Ureter (tissue), 1 donor: ENCODE measurements around the gene PTGER4. TPM values are rescaled to one million over a fixed set of nuclear protein-coding genes. Genes with fewer than 3 reads are reported as not detected.

ENCODE experiments used
- DNase-seq: peaks from one replicate; pipeline ENCODE4 v3.0.0-alpha.2; 2020; ENCODE audit warnings: low spot score
- total RNA-seq: library from RNA; stranded (reverse); gene quantifications from one replicate; pipeline ENCODE4 v1.2.4, GENCODE V29; 2023
- donor health status: DM: yes; HTN: yes; CAD: no.

The PTGER4 gene
- total RNA-seq, 1 donor from 2014 or later: 10.3 TPM

DNA sequence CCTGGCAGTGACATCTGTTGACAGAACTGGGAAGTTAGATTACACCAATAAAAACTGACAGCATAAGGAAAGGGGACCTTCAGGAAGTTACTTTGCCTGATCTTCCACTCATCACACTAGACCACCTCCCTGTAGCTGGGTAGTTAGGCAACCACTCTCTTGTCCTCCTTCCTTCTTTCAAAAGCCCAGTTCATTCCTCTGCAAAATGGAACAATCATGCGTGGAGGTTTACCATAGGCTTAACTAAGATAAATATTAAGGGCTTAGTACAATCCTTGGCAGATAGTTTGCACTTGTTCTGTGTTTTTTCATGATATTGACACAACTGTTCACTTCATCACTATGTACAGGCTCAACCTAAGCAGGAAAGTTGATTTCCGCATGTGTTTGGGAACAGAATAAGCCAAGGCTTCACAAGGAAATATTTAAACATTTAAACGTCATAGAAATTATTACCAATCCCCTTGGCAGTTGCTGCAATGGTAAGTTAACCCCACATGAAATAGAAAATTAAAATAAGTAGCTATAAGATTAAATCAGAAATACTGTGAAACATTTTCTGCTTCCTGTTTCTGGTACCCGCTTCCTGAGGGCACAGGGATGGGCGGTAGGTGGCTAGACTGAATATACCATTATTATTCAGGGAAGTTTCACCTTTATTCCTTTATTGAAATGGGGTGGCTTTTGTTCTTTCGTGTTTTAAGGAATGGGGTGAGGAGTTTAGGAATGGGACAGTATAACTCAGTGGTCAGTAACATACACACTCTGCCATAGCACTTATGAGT is 9.9 kb upstream of the PTGER4 start:
- no peak for DNase-seq

DNA sequence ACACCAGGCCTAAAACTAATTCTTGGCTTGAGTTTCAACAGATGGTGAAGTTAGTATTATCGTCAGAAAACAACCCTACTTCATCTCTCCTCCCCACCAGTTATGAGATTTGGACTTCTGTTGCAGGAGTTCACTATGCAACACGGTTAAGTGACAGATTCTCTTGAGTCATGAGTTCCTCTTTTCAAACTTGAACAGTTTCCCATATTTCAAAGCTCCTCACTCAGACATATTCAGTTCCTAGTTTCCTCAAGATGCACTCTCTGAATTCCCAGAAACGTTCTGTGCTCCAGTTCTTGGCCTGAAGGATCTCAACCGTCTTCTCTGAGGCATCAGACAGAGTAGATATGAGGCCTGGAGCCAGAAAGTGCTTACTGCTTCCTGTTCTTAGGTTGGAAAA is 7.3 kb upstream of the PTGER4 start:
- no peak for DNase-seq

DNA sequence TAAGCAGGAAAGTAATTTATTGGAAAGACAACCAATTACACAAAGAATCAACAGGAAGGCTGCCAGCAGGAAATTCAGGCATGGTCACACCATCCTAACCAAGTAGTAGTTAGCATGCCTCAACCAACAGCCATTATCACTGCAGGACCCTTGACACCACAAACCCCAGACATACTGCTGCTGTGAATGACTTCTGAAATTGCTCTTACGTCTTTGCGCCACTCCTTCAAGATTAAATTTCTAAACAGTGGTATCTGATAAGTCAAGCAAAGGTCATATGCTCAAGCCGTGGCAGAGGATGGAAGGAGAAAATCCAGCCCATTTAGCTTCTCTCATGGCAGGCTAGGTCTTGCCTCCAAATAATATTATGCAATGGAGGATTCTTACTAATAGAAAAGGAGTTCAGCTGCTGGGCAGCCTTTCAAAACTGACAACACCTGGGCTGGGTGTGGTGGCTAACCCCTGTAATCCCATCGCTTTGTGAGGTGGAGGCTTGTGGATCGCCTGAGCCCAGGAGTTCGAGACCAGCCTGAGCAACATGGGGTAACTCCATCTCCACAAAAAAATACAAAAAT is 5.0 kb upstream of the PTGER4 start:
- no peak for DNase-seq

DNA sequence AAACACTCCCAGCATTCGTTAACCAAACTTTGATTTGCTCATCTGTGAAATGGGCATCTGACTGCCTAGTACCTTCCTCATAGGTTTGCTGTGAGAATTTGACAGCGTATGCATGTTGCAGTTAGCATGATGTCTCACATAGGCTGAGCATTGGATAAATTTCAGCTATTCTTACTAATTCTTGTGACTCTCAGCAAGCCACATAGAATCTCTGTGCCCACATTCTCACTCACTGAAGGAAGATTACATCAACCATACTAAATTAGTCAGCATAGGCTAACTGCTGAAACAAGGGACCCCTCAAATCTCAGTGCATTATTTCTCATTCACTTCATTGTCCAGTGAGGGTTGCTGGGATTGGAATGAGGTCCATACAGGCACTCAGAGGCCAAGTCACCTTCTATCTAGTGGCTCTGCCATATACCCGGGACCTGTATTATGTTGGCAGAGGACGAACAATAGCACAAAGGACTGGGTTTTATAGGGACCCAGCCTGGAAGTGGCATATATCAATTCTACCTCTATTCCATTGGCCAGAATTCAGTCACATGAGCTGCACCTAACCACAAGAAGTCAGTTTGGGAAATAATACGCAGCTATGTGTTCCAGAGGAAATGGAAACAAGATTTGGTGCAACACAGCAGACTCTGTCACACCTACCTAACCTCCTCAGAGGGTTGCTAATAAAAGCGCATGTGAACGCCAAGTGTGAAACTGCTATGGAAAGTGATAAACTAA is 4.2 kb upstream of the PTGER4 start:
- DNase-seq: no peak

DNA sequence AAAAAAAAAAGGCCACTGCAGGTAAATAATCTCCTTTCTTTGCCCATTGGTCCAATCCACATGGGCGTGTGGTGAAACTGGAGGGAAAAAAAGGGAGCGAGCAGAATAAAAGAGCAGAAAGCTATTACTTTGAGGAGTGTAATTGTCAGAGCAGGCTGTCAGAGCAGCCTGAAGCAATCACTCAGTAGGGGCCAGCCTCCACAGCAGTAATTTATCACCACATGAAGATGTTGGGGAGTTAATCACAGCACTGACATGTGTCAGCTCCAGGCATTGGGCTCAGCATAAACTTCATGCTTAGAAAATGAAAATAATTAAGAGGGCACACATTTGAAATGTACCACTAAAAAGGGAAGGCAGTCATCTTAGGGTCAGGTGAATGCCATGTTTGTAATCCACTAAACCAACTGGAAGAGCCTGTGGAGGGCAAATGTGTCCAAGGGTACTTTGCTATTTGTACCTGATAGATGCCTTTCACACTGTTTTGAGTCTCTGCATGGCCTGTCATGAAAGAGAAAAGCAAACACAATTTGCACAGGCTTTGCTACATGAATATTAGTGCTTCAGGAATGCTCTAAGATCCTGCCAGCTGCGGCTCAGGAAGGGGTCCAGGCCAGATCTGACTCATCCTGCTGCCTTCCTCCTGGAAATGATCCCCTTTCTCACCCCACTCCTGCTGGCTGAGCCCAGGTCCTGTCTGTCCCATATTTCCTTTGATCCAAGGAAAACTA is 2.9 kb upstream of the PTGER4 start:
- DNase-seq: no peak

DNA sequence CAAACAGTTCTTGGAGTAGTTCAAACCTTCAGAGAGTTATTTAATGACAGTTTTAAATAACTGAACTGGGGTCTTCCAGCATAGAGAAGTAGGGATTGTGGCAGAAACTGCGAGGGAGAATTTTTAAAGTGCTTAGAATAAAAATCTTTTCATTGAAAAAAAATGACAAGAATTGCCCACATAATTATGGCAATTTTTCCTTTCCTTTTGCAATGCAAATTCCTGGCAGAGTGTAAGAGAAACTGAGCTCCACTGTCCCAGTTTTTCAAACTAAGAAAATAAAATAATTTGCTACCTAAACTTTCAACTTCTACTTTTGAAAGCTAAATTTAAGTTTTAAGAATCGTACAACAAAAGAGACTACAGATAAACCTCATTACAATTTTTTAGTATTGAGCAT is 2.3 kb upstream of the PTGER4 start:
- DNase-seq: no peak

DNA sequence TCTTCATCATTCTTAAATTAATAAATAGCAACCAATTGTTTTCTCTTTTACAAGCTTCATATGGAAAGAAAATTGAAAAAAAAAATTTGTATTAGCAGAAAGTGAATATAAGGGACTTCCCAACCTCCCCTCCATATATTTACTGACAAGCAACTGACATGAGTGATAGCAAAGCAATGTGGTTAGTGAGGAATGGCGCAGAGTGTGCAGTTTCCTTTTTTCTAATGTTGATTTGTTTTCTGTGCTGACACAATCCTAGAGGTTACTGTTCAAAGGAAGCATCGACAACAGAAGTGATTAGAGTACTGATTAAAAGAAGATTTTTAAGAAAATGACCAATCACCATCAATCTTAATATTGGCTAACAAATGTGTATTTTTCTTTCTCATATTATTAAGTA is 1.7 kb upstream of the PTGER4 start:
- DNase-seq: no peak

DNA sequence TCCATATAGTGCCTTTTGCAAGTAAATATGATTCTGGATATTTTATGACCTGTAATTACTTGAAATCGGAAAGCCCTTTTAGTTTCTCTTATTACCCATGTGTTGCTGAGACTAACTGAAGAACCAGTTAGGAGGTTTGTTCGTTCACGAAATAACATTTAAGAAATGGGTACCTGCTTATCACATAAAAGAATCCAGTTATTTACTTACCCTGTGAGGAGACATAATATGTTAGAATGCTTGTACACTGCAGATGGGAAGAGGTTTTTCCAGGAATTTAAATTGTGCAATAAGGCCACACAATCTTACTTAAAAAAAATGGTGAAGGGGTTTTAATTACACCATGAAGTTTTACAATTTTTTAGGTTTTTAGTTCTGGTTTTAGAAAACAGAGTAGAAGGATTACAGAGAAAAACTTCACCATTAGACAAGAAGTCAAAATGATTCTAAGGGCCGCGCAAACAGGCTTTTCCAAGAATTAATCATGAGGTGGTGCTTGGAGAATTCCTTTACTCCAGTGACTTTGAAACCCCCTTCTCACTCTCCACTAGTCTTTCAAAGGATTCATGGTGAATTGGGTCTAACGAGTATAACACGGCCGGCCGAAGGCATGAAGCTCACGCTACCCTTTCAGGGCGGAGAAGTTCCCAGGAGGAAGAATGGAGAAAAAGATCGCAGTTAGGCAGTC is 1.1 kb upstream of the PTGER4 start:
- no peak for DNase-seq

DNA sequence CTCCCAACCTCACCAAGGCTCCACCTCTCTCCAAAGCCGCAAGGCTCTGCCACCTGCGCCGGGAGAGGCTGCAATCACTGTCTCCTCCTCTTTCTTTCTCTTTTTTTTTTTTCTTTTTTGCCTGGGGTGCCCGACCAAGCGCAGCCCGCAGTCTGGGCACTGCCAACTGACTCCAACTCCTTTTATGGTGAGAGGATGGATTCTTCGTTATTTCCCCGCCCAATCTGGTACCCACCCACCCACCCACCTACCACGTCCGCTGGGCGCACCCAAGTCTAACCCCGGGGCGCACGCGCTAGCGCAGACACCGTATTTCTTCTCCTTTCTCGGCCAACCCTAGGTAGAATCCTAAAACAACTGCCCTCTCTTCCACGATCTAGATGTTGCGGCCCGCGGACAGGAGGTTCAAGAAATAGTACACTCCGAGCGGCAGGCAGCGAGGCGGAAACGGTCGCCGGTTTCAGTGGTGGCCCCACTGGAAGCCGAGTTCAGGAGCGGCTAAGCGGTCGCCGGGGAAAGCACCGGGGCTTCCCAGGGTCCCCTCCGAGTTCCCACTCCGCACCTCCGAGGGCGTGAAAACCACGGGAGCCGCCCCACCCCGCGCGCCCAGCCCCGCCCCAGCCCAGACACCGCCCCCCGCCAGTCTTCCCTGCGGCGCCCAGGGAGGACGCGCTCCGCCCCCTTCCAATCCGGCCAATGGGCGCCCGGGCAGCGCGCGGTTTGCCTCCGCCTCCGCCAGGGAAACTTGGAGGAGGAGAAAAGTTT is 385 bp upstream of the PTGER4 start:
- DNase-seq: peak; percentile 95

DNA sequence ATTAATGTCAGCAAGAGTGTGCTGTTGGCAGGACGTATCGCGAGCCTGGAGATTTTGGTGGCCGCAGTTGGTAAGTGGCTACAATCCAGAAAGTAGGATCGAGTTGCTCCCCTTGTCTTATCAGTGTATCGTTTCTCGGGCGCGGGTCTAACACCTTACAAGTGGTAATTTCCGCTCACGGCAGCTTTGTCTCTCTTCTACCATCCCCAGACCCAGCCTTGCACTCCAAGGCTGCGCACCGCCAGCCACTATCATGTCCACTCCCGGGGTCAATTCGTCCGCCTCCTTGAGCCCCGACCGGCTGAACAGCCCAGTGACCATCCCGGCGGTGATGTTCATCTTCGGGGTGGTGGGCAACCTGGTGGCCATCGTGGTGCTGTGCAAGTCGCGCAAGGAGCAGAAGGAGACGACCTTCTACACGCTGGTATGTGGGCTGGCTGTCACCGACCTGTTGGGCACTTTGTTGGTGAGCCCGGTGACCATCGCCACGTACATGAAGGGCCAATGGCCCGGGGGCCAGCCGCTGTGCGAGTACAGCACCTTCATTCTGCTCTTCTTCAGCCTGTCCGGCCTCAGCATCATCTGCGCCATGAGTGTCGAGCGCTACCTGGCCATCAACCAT is 1.1 kb downstream of the PTGER4 start:
- peak; percentile 54 for DNase-seq

DNA sequence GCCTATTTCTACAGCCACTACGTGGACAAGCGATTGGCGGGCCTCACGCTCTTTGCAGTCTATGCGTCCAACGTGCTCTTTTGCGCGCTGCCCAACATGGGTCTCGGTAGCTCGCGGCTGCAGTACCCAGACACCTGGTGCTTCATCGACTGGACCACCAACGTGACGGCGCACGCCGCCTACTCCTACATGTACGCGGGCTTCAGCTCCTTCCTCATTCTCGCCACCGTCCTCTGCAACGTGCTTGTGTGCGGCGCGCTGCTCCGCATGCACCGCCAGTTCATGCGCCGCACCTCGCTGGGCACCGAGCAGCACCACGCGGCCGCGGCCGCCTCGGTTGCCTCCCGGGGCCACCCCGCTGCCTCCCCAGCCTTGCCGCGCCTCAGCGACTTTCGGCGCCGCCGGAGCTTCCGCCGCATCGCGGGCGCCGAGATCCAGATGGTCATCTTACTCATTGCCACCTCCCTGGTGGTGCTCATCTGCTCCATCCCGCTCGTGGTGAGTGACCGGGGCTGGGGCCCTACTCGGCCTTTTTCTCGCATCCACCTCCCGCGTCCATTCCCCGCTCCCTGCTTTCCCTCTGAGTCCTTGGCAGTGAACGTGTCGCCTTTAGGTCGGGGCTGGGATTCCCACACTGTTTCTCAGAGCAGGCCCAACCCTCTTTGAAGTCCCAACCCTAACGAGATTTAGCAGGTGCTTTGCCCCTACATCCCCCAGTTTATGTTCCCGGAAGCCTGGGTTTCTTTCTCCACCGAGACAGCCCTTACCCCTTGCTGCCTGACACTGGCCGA is 1.8 kb downstream of the PTGER4 start:
- DNase-seq: no peak

DNA sequence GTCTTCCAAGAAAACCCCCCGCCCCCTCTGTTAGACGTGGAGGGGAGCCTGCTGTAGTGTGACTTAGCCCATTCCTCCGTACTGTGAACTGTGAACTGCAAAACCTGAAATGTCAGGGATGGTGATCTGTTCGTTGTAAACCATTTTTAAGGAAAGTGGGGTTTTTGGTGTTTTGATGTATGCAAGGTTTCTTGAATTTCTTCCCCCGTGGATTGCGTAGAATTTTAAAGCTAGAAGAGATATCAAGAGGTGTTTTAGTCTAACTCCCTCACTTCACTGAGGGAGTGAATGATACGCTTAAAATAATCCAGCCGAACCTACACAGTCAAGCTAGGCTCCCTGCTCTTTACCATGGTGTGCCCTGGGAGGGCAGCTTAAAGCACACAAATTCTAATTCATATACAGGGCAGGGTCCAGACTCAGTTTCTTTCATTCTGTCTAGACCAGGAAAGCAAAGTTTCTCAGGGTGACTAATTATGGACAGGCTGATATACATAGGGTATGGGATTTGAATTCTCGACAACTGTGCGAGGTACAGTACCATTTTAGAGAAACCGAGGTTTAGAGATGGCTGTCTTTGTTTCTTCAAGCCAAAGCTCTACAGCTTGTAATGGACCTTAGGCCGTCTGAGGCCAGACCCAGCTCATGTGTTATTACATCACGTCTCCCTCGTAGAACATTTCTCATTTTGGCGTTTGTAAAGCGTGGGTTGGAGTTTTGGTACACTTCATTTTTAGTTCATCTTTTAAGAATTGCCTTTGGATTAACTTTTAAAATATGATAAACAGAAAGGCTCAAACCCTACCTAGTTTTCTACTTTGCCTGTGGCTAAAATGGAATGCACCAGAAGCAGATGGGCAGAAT is 2.7 kb downstream of the PTGER4 start:
- no peak for DNase-seq

DNA sequence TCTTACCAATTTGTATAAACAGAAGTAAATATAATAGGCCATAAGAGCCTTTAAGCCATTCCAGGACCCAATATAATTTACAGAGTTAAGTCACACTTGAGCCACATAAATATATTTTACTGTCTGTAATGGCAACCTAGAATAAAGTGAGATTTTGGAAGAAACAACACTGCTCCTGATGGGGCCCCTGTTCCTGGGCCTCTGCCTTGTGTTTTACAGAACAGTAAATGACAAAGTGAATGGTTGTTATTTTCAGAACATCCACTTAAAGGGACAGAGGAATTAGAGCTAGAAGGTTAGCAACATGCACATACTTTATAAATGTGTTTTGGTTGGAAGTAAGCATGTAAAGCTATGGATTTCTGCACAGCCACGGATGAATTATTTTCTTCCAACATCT is 3.6 kb downstream of the PTGER4 start:
- DNase-seq: no peak

DNA sequence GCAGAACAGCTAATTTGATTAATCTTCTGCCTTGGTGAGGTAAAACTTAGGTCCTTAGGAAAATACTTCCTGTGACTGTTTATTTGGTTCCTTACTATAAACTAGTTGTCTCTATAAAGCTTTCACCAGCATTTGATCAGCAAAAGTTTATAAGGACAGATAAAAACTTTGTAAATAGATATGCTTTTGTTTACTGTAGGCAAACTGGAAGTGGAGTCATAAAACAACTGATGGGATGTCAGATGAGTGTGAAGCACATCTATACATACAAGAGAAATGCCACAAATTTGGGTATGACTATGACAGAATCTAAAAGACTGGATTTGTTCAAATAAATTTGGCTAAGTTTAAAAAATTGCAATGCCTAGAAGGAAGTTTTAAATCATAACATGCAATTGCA is 5.5 kb downstream of the PTGER4 start:
- no peak for DNase-seq

DNA sequence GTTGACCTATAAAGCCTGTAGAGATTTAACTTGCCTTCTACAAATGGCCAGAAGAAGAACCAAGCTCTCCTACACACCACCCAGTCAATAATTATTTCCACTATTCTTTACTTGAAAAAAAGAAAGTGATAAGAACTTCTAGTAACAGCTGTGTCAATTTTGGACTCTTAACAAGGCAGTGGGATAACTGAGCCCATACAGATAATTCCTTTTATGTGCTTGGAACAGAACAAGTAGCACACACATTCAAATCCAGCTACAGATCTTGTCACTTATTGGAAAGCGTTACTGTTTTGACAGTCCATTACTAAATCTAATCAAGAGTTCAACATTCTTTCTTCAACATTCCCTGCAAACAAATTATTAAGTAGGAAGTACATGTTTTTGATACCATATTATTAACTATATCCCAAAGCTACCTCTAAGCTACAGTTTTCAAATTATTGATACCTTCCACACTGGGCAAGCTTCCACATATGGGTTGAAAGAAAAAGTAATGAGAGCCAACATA is 6.3 kb downstream of the PTGER4 start:
- no peak for DNase-seq

DNA sequence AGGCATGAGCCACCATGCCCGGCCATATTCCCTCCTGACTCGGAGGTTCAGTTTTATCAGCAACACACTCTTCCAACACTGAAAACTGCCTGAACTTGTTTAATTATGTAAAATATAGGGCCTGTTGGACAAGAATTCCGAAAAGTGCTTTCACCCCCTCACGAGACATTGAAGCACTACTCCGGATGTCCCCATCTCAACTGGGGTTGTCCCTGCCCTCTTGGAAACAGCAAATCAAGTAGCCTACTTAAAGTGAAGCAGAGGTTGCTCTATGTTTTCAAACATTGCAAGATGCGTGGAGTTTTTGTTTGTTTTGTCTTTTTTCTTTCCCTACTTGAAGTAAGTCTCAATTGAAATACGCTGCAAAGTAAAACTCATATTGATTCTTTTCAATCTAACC is 7.6 kb downstream of the PTGER4 start:
- DNase-seq: no peak

DNA sequence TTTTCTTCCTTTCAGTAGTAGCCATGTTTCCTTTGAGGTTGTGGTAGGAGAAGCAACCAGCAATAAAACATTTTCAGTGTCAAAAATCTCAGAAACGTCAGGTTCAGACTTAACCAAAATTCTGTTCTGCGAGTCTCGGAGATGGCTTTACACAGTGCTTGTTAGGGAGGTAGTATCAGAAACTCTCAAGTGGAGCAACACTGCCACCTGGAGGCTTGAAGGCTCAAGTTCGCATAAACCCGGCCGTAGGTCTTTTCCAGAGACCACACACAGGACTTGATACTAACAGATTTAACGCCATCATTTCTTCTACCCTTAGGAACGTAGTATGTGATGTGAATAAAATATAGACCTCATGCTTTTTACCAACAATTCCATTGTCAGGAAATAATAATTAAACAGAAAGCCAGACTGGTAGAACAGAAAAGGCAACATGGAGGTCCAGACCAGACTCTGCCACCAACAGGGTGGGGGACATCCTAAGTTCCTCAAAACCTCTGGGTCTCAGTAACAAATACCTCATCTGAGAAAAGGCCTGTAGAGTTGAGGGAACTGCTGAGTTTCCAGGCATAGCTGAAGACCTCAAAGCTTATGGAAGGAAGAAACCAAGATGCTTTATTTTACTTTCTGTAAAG is 8.5 kb downstream of the PTGER4 start:
- DNase-seq: peak; percentile 86

DNA sequence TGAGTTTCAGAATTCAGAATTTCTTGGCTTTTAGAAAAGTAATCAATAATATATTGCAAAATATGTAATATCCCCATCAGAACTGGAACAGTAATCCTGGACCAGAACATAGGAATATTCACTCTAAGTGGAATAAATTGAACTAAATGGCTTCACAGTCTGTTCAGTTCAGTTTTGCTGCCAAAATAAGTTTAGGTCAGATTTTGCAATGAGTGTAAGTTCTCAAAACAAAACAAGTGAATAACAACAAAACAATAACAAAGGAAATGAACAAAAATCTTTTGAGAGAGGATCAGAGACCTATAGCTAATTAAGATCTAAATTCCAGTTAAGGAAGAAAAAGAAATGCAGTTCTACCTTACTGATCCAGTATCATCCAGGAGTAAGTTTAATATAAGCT is 9.3 kb downstream of the PTGER4 start:
- no peak for DNase-seq
